Body of pancreas (tissue), 4 donors: ENCODE results near the gene CREB5. TPM values are rescaled to one million over a fixed set of nuclear protein-coding genes. Genes with fewer than 3 reads are reported as not detected.

Source experiments
- ATAC-seq: fragments of 150-250 bp; one replicate; pipeline ENCODE4 v1.9.1; 2016
- DNase-seq, 4 donors: peaks; one replicate each; pipeline ENCODE4 v3.0.0-alpha.2; 2019
- H3K27ac ChIP-seq, 4 donors: fragments of 200-600 bp; sonication (generic); 1 replicate in 3 of 4; 2 replicates in 1 of 4; pipeline versions ENCODE4 v1.5.1 to v1.6.1; 2016 to 2019; ENCODE audit warnings: mild to moderate bottlenecking in 1 of 4, mixed read lengths in 1 of 4, moderate library complexity in 1 of 4
- H3K27me3 ChIP-seq, 2 donors: fragments of 200-600 bp; sonication (generic); one replicate each; pipeline ENCODE4 v1.6.0; 2016; ENCODE audit warnings: mild to moderate bottlenecking in 1 of 2
- H3K36me3 ChIP-seq, 2 donors: fragments of 200-600 bp; sonication (generic); replicated peaks in 1 of 2; 2 replicates each; pipeline ENCODE4 v1.5.1; 2016; ENCODE audit warnings: low read depth in 2 of 2; ENCODE audit not compliant: insufficient read depth in 1 of 2
- H3K4me1 ChIP-seq: fragments of 200-600 bp; sonication (generic); one replicate; pipeline ENCODE4 v1.6.0; 2016
- H3K4me3 ChIP-seq, 2 donors: fragments of 200-600 bp; sonication (generic); 1 replicate in 1 of 2; 2 replicates in 1 of 2; pipeline ENCODE4 v1.5.1; 2016 to 2019
- H3K9me3 ChIP-seq, 3 donors: fragments of 200-600 bp; sonication (generic); 1 replicate in 2 of 3; 2 replicates in 1 of 3; pipeline ENCODE4 v1.5.1; 2016
- POLR2A ChIP-seq, 3 donors: fragments of 450-650 bp; IDR thresholded peaks; one replicate each; pipeline ENCODE4 v1.6.1; 2016; ENCODE audit warnings: antibody characterized with exemption in 3 of 3, mild to moderate bottlenecking in 2 of 3
- WGBS, 2 donors: methylation state at CpG; one replicate each; pipeline ENCODE4 v1.1.5; 2017; 5-methylcytosine and 5-hydroxymethylcytosine counted together
- intact Hi-C: fragments of 100-400 bp; cut with DNase I; formaldehyde crosslinking; loops from one replicate; pipeline ENCODE4 v1.15.1; 2023
- total RNA-seq, 2 donors: library from RNA; depleted of rRNA; stranded (reverse); fragments of >200 nt; gene quantifications; one replicate each; pipeline ENCODE4 v1.1.0, GENCODE V29; 2016
- TF ChIP-seq, protein P1 (sequence below), 7 experiments: fragments of 450-650 bp in 4 of 7; fragments of 200-600 bp in 3 of 7; sonication (generic) in 3 of 7; IDR thresholded peaks; one replicate each; pipeline ENCODE4 v1.5.1; 2016 to 2019; ENCODE audit warnings: antibody characterized with exemption in 7 of 7

CREB5 gene, protein sequence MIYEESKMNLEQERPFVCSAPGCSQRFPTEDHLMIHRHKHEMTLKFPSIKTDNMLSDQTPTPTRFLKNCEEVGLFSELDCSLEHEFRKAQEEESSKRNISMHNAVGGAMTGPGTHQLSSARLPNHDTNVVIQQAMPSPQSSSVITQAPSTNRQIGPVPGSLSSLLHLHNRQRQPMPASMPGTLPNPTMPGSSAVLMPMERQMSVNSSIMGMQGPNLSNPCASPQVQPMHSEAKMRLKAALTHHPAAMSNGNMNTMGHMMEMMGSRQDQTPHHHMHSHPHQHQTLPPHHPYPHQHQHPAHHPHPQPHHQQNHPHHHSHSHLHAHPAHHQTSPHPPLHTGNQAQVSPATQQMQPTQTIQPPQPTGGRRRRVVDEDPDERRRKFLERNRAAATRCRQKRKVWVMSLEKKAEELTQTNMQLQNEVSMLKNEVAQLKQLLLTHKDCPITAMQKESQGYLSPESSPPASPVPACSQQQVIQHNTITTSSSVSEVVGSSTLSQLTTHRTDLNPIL
- 10 to 100 TPM; 10.4 to 25.7 TPM for total RNA-seq

DNA sequence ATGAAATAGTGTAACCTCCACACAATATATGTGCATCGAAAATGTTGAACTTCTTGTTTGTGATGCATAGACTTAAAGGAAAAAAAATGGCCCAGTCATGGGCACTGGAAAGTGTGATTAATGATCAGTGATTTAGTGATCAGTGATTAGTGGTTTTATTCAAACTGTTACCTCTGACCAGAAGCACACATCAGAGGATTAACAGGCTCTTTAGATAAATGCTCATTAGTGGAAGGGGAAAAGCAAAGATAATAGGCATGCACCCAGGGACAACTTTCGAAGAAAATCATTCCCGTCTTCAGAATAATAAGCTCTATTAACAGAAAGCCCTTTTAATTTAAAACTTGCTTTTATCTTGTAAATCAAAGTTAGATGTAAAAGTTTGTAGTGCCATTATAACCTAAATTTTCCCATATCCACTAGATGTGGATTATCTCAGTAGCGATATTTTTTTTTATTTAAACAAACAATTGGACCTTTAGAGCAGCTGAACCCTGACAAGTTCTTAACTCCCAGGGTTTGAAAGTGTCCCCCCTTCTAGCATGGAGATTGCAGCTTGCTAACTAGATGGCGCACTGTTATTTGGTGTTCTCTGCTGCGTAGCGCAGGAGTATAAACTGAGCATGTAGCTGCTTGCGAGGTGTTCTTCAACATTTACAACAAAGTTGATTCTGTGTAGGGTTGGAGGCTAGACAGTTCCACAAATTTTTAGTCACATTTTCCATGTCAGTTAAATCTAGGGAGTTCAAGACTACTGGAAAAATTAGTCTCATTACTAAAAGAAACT lies at the start of gene CREB5:
Gene CREB5 (plus strand): TSS at position 643 of the 787 bp plus-strand sequence. CDS start 397 bp downstream, outside the sequence.
- WGBS, 2 donors, result 28 to 51% methylated on average over 8 of the region's 8 CpGs
- Histone ChIP-seq H3K4me1 (peaks cover 26% of the 10 kb centered on the region), H3K27ac (no peak within 1 kb of the TSS), H3K36me3 (no peaks in the 10 kb centered on the region), H3K4me3 (no peak within 1 kb of the TSS), H3K27me3 (peaks cover 0 to 18% of the 10 kb centered on the region in 2 donors), H3K9me3 (no peaks in the 10 kb centered on the region)
- ATAC-seq, result no peak
- no peak for DNase-seq
- intact Hi-C loops, result no loop called here
- TF ChIP-seq POLR2A (IDR thresholded peaks at IDR 0.05), result no peak
- TF ChIP-seq, protein P1, sequence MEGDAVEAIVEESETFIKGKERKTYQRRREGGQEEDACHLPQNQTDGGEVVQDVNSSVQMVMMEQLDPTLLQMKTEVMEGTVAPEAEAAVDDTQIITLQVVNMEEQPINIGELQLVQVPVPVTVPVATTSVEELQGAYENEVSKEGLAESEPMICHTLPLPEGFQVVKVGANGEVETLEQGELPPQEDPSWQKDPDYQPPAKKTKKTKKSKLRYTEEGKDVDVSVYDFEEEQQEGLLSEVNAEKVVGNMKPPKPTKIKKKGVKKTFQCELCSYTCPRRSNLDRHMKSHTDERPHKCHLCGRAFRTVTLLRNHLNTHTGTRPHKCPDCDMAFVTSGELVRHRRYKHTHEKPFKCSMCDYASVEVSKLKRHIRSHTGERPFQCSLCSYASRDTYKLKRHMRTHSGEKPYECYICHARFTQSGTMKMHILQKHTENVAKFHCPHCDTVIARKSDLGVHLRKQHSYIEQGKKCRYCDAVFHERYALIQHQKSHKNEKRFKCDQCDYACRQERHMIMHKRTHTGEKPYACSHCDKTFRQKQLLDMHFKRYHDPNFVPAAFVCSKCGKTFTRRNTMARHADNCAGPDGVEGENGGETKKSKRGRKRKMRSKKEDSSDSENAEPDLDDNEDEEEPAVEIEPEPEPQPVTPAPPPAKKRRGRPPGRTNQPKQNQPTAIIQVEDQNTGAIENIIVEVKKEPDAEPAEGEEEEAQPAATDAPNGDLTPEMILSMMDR (IDR thresholded peaks at IDR 0.05), result no peak

DNA sequence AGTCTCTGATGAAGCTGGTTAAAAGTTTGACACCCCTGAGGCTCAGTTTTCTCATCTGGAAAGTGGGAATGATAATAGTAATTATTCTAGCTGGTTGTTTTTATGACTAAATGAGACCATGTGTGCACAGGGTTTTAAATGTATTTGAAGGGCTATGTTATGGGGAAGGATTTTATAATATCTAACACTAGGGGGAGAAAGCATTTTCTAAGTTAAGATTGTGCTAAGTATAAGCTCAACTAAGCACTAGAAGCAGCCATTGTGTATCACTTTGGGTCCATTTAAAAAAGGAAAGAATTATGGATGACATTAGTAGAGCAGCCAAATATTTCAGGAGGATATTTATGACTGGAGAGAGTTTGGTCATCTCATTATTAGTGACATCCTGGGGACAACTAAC lies 49.5 kb upstream of the CREB5 start:
- intact Hi-C loops, result no loop called here
- ATAC-seq, result no peak
- no peaks in the 10 kb centered on the region for H3K4me1 ChIP-seq
- H3K36me3 ChIP-seq, result no peaks in the 10 kb centered on the region
- DNase-seq, result no peak
- no peak overlapping the region for H3K27ac ChIP-seq
- H3K9me3 ChIP-seq, result no peaks in the 10 kb centered on the region
- TF ChIP-seq, protein P1 (IDR thresholded peaks at IDR 0.05), result no peak
- no peak for TF ChIP-seq POLR2A (IDR thresholded peaks at IDR 0.05)
- H3K27me3 ChIP-seq, result no peaks in the 10 kb centered on the region
- H3K4me3 ChIP-seq, result no peak overlapping the region

DNA sequence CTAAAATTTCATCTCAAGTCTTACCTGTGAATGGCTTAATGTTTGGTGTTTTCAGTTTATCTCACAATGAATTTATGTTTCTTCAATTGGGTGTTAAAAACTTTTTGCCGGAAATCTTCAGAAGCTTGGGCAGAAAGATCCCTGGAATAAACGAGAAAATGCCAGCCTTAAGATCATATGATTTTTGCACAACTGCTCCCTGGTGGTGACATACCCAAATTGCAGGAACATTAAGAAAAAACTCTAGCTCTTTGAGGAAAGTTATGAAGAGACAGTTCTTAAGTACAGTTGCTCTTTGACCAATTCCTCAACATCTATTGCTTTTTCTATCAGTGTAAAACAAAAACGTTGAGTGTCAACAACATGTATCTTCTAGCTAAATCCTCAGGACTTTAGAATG lies 48.2 kb upstream of the CREB5 start:
- intact Hi-C loops, result no loop called here
- no peak for ATAC-seq
- 63 to 68% methylated on average over 3 of the region's 3 CpGs for WGBS, 2 donors

DNA sequence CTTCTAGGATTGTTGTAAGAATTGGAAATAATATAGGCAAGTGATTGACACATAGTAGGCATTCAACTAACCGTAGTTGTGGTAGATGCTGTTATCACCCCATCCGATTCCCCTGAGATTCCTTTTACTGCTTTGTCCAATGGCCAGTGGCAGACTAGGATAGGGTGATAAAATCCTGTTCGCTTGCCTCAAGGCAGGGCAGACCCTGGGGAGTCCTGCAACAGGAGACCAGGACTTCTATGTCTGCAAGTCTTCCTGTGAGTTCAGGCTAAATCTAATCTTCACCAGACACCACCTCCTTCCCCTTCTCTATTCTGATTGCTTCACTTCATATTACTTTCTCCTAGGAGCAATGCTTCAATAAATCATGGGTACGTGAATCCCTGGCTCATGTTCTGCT lies 42.8 kb upstream of the CREB5 start:
- WGBS, 2 donors, result 71 to 75% methylated on average over 4 of the region's 4 CpGs
- ATAC-seq (no peak), DNase-seq (no peak)
- Histone ChIP-seq H3K27ac (no peak overlapping the region), H3K4me1 (no peaks in the 10 kb centered on the region), H3K27me3 (no peaks in the 10 kb centered on the region), H3K4me3 (no peak overlapping the region), H3K9me3 (no peaks in the 10 kb centered on the region), H3K36me3 (no peaks in the 10 kb centered on the region)
- no peak for TF ChIP-seq POLR2A (IDR thresholded peaks at IDR 0.05)
- TF ChIP-seq, protein P1 (IDR thresholded peaks at IDR 0.05), result no peak
- intact Hi-C loops, result no loop called here

More for the DNA sequence above, 48.2 kb upstream of the CREB5 start:
- TF ChIP-seq, protein P1 (IDR thresholded peaks at IDR 0.05), result no peak
- TF ChIP-seq POLR2A (IDR thresholded peaks at IDR 0.05), result no peak
- DNase-seq, result no peak
- Histone ChIP-seq H3K9me3 (no peaks in the 10 kb centered on the region), H3K36me3 (no peaks in the 10 kb centered on the region), H3K27ac (no peak overlapping the region), H3K27me3 (no peaks in the 10 kb centered on the region), H3K4me3 (no peak overlapping the region), H3K4me1 (no peaks in the 10 kb centered on the region)
